ENCODE data around the gene NAGPA.
A peak's percentile ranks its signal among the peaks of the same experiment; 100 is the strongest.

DNA sequence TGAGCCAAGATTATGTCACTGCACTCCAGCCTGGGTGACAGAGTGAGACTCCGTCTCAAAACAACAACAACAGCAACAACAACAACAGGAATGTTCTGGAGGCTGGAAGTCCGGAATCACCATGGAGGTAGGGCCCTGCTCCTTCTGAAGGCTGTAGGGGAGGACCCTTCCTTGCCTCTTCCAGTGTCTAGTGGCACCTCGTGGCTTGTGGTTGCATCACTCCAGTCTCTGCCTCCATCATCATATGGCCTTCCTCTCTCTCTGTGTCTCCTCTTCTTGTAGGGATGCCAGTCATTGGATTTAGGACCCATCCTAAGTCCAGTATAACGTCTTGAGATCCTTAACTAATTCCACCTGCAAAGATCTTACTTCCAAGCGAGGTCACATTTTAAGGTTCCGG lies 14.0 kb downstream of the NAGPA start:
- TF ChIP-seq CHD4 (IDR thresholded peaks at IDR 0.05; ENCODE audit: borderline replicate concordance, low read length) (no peak), SETDB1 (CRISPR knock-in tag; IDR thresholded peaks at IDR 0.05; ENCODE audit: borderline replicate concordance) (no peak), CEBPB (IDR thresholded peaks at IDR 0.05; ENCODE audit: borderline replicate concordance, low read depth, low read length) (peak; percentile 44; the same call in 1 of the 2 replicates), FLYWCH1 (CRISPR knock-in tag; IDR thresholded peaks at IDR 0.05) (no peak), CC2D1A (CRISPR knock-in tag; IDR thresholded peaks at IDR 0.05) (no peak), ZNF768 (CRISPR knock-in tag; IDR thresholded peaks at IDR 0.05) (no peak), TRIM24 (CRISPR knock-in tag; IDR thresholded peaks at IDR 0.05) (no peak), ZNF530 (CRISPR knock-in tag; IDR thresholded peaks at IDR 0.05; ENCODE audit: low read depth) (no peak), MEIS1 (CRISPR knock-in tag; IDR thresholded peaks at IDR 0.05; ENCODE audit: borderline replicate concordance) (no peak)
- TF ChIP-seq, protein P1, sequence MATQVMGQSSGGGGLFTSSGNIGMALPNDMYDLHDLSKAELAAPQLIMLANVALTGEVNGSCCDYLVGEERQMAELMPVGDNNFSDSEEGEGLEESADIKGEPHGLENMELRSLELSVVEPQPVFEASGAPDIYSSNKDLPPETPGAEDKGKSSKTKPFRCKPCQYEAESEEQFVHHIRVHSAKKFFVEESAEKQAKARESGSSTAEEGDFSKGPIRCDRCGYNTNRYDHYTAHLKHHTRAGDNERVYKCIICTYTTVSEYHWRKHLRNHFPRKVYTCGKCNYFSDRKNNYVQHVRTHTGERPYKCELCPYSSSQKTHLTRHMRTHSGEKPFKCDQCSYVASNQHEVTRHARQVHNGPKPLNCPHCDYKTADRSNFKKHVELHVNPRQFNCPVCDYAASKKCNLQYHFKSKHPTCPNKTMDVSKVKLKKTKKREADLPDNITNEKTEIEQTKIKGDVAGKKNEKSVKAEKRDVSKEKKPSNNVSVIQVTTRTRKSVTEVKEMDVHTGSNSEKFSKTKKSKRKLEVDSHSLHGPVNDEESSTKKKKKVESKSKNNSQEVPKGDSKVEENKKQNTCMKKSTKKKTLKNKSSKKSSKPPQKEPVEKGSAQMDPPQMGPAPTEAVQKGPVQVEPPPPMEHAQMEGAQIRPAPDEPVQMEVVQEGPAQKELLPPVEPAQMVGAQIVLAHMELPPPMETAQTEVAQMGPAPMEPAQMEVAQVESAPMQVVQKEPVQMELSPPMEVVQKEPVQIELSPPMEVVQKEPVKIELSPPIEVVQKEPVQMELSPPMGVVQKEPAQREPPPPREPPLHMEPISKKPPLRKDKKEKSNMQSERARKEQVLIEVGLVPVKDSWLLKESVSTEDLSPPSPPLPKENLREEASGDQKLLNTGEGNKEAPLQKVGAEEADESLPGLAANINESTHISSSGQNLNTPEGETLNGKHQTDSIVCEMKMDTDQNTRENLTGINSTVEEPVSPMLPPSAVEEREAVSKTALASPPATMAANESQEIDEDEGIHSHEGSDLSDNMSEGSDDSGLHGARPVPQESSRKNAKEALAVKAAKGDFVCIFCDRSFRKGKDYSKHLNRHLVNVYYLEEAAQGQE (IDR thresholded peaks at IDR 0.05; ENCODE audit: borderline replicate concordance in 1 of 2, low read depth in 1 of 2, low read length in 2 of 2), result no peak
- TF ChIP-seq, protein P2, sequence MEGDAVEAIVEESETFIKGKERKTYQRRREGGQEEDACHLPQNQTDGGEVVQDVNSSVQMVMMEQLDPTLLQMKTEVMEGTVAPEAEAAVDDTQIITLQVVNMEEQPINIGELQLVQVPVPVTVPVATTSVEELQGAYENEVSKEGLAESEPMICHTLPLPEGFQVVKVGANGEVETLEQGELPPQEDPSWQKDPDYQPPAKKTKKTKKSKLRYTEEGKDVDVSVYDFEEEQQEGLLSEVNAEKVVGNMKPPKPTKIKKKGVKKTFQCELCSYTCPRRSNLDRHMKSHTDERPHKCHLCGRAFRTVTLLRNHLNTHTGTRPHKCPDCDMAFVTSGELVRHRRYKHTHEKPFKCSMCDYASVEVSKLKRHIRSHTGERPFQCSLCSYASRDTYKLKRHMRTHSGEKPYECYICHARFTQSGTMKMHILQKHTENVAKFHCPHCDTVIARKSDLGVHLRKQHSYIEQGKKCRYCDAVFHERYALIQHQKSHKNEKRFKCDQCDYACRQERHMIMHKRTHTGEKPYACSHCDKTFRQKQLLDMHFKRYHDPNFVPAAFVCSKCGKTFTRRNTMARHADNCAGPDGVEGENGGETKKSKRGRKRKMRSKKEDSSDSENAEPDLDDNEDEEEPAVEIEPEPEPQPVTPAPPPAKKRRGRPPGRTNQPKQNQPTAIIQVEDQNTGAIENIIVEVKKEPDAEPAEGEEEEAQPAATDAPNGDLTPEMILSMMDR (CRISPR knock-in tag; IDR thresholded peaks at IDR 0.05), result no peak
- TF ChIP-seq, protein P3, sequence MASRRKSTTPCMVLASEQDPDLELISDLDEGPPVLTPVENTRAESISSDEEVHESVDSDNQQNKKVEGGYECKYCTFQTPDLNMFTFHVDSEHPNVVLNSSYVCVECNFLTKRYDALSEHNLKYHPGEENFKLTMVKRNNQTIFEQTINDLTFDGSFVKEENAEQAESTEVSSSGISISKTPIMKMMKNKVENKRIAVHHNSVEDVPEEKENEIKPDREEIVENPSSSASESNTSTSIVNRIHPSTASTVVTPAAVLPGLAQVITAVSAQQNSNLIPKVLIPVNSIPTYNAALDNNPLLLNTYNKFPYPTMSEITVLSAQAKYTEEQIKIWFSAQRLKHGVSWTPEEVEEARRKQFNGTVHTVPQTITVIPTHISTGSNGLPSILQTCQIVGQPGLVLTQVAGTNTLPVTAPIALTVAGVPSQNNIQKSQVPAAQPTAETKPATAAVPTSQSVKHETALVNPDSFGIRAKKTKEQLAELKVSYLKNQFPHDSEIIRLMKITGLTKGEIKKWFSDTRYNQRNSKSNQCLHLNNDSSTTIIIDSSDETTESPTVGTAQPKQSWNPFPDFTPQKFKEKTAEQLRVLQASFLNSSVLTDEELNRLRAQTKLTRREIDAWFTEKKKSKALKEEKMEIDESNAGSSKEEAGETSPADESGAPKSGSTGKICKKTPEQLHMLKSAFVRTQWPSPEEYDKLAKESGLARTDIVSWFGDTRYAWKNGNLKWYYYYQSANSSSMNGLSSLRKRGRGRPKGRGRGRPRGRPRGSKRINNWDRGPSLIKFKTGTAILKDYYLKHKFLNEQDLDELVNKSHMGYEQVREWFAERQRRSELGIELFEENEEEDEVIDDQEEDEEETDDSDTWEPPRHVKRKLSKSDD (CRISPR knock-in tag; IDR thresholded peaks at IDR 0.05; ENCODE audit: low read depth), result no peak
- TF ChIP-seq, protein P4, sequence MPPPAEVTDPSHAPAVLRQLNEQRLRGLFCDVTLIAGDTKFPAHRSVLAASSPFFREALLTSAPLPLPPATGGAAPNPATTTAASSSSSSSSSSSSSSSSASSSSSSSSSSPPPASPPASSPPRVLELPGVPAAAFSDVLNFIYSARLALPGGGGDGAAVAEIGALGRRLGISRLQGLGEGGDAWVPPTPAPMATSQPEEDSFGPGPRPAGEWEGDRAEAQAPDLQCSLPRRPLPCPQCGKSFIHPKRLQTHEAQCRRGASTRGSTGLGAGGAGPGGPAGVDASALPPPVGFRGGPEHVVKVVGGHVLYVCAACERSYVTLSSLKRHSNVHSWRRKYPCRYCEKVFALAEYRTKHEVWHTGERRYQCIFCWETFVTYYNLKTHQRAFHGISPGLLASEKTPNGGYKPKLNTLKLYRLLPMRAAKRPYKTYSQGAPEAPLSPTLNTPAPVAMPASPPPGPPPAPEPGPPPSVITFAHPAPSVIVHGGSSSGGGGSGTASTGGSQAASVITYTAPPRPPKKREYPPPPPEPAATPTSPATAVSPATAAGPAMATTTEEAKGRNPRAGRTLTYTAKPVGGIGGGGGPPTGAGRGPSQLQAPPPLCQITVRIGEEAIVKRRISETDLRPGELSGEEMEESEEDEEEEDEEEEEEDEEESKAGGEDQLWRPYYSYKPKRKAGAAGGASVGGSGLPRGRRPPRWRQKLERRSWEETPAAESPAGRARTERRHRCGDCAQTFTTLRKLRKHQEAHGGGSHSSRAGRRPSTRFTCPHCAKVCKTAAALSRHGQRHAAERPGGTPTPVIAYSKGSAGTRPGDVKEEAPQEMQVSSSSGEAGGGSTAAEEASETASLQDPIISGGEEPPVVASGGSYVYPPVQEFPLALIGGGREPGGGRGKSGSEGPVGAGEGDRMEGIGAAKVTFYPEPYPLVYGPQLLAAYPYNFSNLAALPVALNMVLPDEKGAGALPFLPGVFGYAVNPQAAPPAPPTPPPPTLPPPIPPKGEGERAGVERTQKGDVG (CRISPR knock-in tag; IDR thresholded peaks at IDR 0.05; ENCODE audit: borderline replicate concordance), result no peak

All from HepG2 (cell line).